K562 (cell line): Measurements from ENCODE around the gene BMPER. TPM values are rescaled to one million over a fixed set of nuclear protein-coding genes. Genes with fewer than 3 reads are reported as not detected.

ENCODE experiments used
- ATAC-seq: fragments of 200-7000 bp; cut with Tn5 transposase; 3 replicates; pipeline ENCODE4 v1.9.1; 2020; ENCODE audit warnings: moderate library complexity
- BruUV-seq: library from RNA; stranded (reverse); fragments of 400-500 nt; replicated peaks from 2 replicates; lab custom pipeline; 2021; lab: Mats Ljungman, UMichigan
- CTCF ChIA-PET: fragments of 300-600 bp; formaldehyde crosslinking; extraction: SDS; loops from one replicate; lab custom pipeline; 2021; ENCODE audit warnings: low intra/inter-chr PET ratio; lab: Yijun Ruan, JAX
- POLR2A ChIA-PET: fragments of 300-600, 350-650 bp; sonication (Branson Sonifier 250); formaldehyde crosslinking; extraction: SDS; loops from one replicate; lab custom pipeline; 2021; ENCODE audit warnings: antibody characterized with exemption, inconsistent platforms; lab: Yijun Ruan, JAX
- DNase-seq, 4 experiments: peaks; one replicate each; pipeline versions ENCODE4 v3.0.0 to v3.0.0-alpha.2; 2011 to 2018; ENCODE audit warnings: low spot score in 3 of 4, mixed read lengths in 3 of 4; ENCODE audit errors: extremely low read depth in 1 of 4
- FAIRE-seq: peaks from 2 replicates; lab custom pipeline; 2011; peaks lifted over from hg19 to GRCh38; lab: Jason Lieb, UNC
- H2AFZ ChIP-seq: 2 replicates; pipeline ENCODE4 v1.6.0; 2011; ENCODE audit warnings: low read depth, low read length, control low read depth, inconsistent platforms
- H3K27ac ChIP-seq: fragments of 200-600 bp; 3 replicates; pipeline ENCODE4 v1.8.0; 2011; ENCODE audit warnings: low read depth, mild to moderate bottlenecking, control low read depth, inconsistent platforms, low read length, moderate library complexity, mixed read lengths; ENCODE audit errors: extremely low read depth
- H3K27me3 ChIP-seq, 2 experiments: fragments of 300-600 bp in 1 of 2; 2 replicates in 1 of 2; 3 replicates in 1 of 2; pipeline versions ENCODE4 v1.6.0 to v1.8.0; 2011; ENCODE audit warnings: inconsistent platforms in 2 of 2, low read length in 2 of 2, mild to moderate bottlenecking in 1 of 2, mixed read lengths in 1 of 2, moderate library complexity in 1 of 2; ENCODE audit not compliant: control insufficient read depth in 2 of 2, insufficient read depth in 2 of 2
- H3K36me3 ChIP-seq: fragments of 300-600 bp; 3 replicates; pipeline ENCODE4 v1.8.0; 2011; ENCODE audit warnings: mild to moderate bottlenecking, low read length, inconsistent platforms; ENCODE audit not compliant: control insufficient read depth, insufficient read depth
- H3K4me1 ChIP-seq, 2 experiments: fragments of 200-600 bp in 1 of 2; replicated peaks in 1 of 2; 2 replicates in 1 of 2; 3 replicates in 1 of 2; pipeline versions ENCODE4 v1.5.1 to v1.8.0; 2011; ENCODE audit warnings: inconsistent platforms in 2 of 2, low read length in 2 of 2, mild to moderate bottlenecking in 1 of 2, mixed read lengths in 1 of 2, moderate library complexity in 1 of 2; ENCODE audit not compliant: control insufficient read depth in 2 of 2, insufficient read depth in 2 of 2
- H3K4me2 ChIP-seq: 2 replicates; pipeline ENCODE4 v1.6.1; 2011; ENCODE audit warnings: low read length, control low read depth, inconsistent platforms, mixed read lengths; ENCODE audit not compliant: insufficient read depth
- H3K4me3 ChIP-seq: fragments of 200-600 bp; sonication (generic), shearing (Covaris generic); 2 replicates; pipeline ENCODE4 v1.5.1; 2016; ENCODE audit warnings: control low read depth, inconsistent platforms
- H3K79me2 ChIP-seq: fragments of 200-600 bp; 3 replicates; pipeline ENCODE4 v1.8.0; 2011; ENCODE audit warnings: low read length, inconsistent platforms; ENCODE audit not compliant: control insufficient read depth, insufficient read depth
- H3K9ac ChIP-seq, 2 experiments: 2 replicates each; pipeline versions ENCODE4 v1.6.0 to v1.6.1; 2011; ENCODE audit warnings: low read depth in 2 of 2, low read length in 2 of 2, control low read depth in 1 of 2, inconsistent platforms in 1 of 2, mild to moderate bottlenecking in 1 of 2, mixed read lengths in 1 of 2; ENCODE audit not compliant: insufficient read depth in 1 of 2
- H3K9me1 ChIP-seq: one replicate; pipeline ENCODE4 v1.6.0; 2011; ENCODE audit warnings: inconsistent platforms, mild to moderate bottlenecking, low read length, moderate library complexity; ENCODE audit not compliant: control insufficient read depth, insufficient read depth
- H3K9me3 ChIP-seq: replicated peaks from 2 replicates; pipeline ENCODE4 v1.5.1; 2011; ENCODE audit warnings: low read depth, low read length, inconsistent platforms; ENCODE audit not compliant: control insufficient read depth, insufficient read depth
- H4K20me1 ChIP-seq: replicated peaks from 2 replicates; pipeline ENCODE4 v1.6.1; 2011; ENCODE audit warnings: low read length, inconsistent platforms, mixed read lengths; ENCODE audit not compliant: control insufficient read depth, insufficient read depth
- CTBP1 ChIP-seq: fragments of 450-650 bp; IDR thresholded peaks from 2 replicates; pipeline ENCODE4 v1.6.1; 2016; ENCODE audit warnings: borderline replicate concordance
- HIVEP1 ChIP-seq: fragments of 250-450 bp; sonication (Bioruptor Pico); IDR thresholded peaks from 2 replicates; pipeline ENCODE4 v1.4.0; 2020; ENCODE audit warnings: mild to moderate bottlenecking
- KAT2B ChIP-seq: IDR thresholded peaks from one replicate; pipeline ENCODE4 v1.6.1; 2012; ENCODE audit warnings: low read depth, mild to moderate bottlenecking, control low read depth, inconsistent platforms, low read length, moderate library complexity
- KLF13 ChIP-seq: fragments of 450-650 bp; IDR thresholded peaks from 2 replicates; pipeline ENCODE4 v1.6.1; 2016; ENCODE audit warnings: missing genetic modification characterization, low read depth, mild to moderate bottlenecking, missing compliant biosample characterization, moderate library complexity, borderline replicate concordance
- SMARCA4 ChIP-seq: fragments of 450-650 bp; IDR thresholded peaks from 2 replicates; pipeline ENCODE4 v1.6.1; 2016
- ZFPM2 ChIP-seq: fragments of 250-450 bp; sonication (Bioruptor Pico); IDR thresholded peaks from 2 replicates; pipeline ENCODE4 v1.5.1; 2022; ENCODE audit warnings: mild to moderate bottlenecking
- ZNF197 ChIP-seq: fragments of 200-800 bp; sonication (Bioruptor generic); IDR thresholded peaks from 2 replicates; pipeline ENCODE4 v1.6.1; 2016; ENCODE audit warnings: low read depth, missing genetic modification characterization, missing compliant biosample characterization
- ZNF253 ChIP-seq: fragments of 250-450 bp; sonication (Bioruptor Pico); conservative IDR thresholded peaks from 2 replicates; pipeline ENCODE4 v1.6.1; 2021; ENCODE audit warnings: mild to moderate bottlenecking
- ZNF263 ChIP-seq: sonication (generic); formaldehyde crosslinking; IDR thresholded peaks from 2 replicates; pipeline ENCODE4 v1.8.0; 2022; ENCODE audit warnings: mild to moderate bottlenecking, missing genetic modification reagents, borderline replicate concordance
- ZNF316 ChIP-seq: fragments of 450-650 bp; IDR thresholded peaks from 2 replicates; pipeline ENCODE4 v1.6.1; 2016
- ZNF507 ChIP-seq: conservative IDR thresholded peaks from 2 replicates; pipeline ENCODE4 v1.6.1; 2017; ENCODE audit warnings: missing genetic modification characterization, missing compliant biosample characterization
- WGBS: fragments of 100-300 bp; shearing (Covaris generic); methylation state at CpG from one replicate; pipeline ENCODE4 v1.1.6; 2016; ENCODE audit warnings: low coverage, mixed read lengths; ENCODE audit not compliant: insufficient coverage; ENCODE audit errors: missing lambda C conversion rate; 5-methylcytosine and 5-hydroxymethylcytosine counted together
- in situ Hi-C: fragments of 300-500 bp; cut with MboI; formaldehyde crosslinking; loops from 4 replicates; pipeline ENCODE4 v1.15.0; 2018; ENCODE audit warnings: inconsistent platforms, mixed read lengths
- intact Hi-C: fragments of 100-400 bp; cut with micrococcal nuclease; formaldehyde crosslinking; loops from 2 replicates; pipeline ENCODE4 v1.14.2; 2022
- polyA plus RNA-seq, 8 experiments: library from polyadenylated mRNA; depleted of rRNA in 4 of 8; stranded (reverse) in 5 of 8; unstranded in 3 of 8; fragments of >200 nt; fragmentation: Nextera tagmentation in 2 of 8; fragmentation: Illumina TruSeq in 1 of 8; extraction: Ambion mirVana in 2 of 8; extraction: Trizol in 1 of 8; gene quantifications; 2 replicates each; pipeline versions ENCODE4 v1.2.1 to v1.2.3, GENCODE V29; 2011 to 2014; ENCODE audit warnings: inconsistent platforms in 1 of 8, missing spikeins in 1 of 8
- total RNA-seq, 7 experiments: library from RNA; depleted of rRNA in 6 of 7; stranded (reverse); fragments of >200 nt in 6 of 7; fragmentation: Illumina TruSeq in 2 of 7; extraction: Trizol in 2 of 7; gene quantifications; 2 replicates each; pipeline versions ENCODE4 v1.2.1 to v1.2.3, GENCODE V29; 2011 to 2021; ENCODE audit warnings: low replicate concordance in 1 of 7
- TF ChIP-seq, protein P1 (sequence below): fragments of 450-650 bp; IDR thresholded peaks from 2 replicates; pipeline ENCODE4 v1.7.0; 2016; ENCODE audit warnings: borderline replicate concordance
- TF ChIP-seq, protein P2 (sequence below), 2 experiments: fragments of 450-650 bp in 1 of 2; sonication (generic) in 1 of 2; formaldehyde crosslinking; conservative IDR thresholded peaks; 2 replicates each; pipeline versions ENCODE4 v1.4.0 to v1.8.1; 2020 to 2022; ENCODE audit warnings: mild to moderate bottlenecking in 1 of 2, missing genetic modification reagents in 1 of 2

The BMPER gene
- total and polyA plus RNA-seq, 9 of the 15 experiments (the other 6 are each of a cell fraction or from before 2014, with no cell fraction given): not detected

DNA sequence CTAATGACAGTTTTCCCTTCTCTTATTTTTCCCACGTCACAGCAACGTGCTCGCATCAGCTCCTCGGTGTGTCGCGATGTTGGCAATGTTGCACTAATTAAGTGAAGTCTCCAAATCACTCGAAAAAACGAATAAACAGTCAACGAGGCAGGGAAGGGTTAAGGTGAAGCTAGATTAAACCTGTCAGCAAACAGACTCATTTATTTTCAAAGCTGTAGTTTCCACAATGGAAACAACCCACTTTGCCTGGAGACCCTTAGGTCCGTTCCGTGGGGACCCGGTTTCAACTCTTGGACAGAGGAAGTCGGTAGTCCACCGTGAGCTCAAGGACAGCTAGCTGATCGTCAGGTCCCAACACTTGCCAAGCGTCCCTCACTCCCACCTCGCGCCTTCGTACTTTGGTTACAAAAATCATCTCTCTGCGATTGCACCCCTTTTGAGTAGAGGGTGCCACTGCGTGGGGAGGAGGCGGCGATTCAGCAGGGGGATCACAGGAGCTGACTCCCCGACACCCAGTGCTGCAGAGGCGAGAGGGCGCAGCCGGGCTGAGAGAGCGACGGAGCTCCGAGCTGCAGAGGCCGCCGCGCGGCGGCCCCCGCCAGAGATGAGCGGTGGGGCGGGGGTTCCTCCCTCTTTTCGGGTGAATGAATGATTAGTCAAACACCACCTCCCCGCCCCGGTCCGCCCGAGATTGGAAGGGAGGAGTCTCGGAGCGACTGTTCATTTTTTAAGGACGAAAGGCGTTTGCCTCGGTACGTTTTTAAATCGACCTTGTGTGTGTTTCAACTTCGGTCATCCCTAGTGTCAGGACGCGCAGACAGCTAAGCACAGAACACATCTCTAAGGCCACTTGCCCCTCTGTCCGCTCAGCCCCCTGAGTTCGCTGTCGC, 1.3 kb upstream of the BMPER start:
- ChIA-PET POLR2A (interaction anchor here (0.6 to 1.2 kb wide), 2 partner anchors 25 to 26 kb away, joined by 3 read pairs; no protein-coding TSS in a partner anchor), CTCF (no interaction called here)
- no peak for FAIRE-seq
- no TSS peak for BruUV-seq
- in situ Hi-C loops: no loop called here
- H3K9ac ChIP-seq: no peak overlapping the region
- H3K36me3 ChIP-seq: no peaks in the 10 kb centered on the region
- H3K9me3 ChIP-seq: no peaks in the 10 kb centered on the region
- H3K27me3 ChIP-seq: peaks cover 0 to 14% of the 10 kb centered on the region in 2 experiments; a peak in 2 of 5 replicates
- no peak overlapping the region for H2AFZ ChIP-seq
- H3K4me2 ChIP-seq: no peak overlapping the region
- intact Hi-C loops: no loop called here
- no peak for TF ChIP-seq ZNF197 (CRISPR knock-in tag)
- TF ChIP-seq KLF13: no peak
- no peak for TF ChIP-seq ZFPM2
- no peak for TF ChIP-seq HIVEP1 (CRISPR knock-in tag)
- TF ChIP-seq ZNF263: no peak
- TF ChIP-seq CTBP1: no peak
- no peak for TF ChIP-seq ZNF507 (tag)
- no peak for TF ChIP-seq SMARCA4
- TF ChIP-seq KAT2B: no peak
- TF ChIP-seq, protein P1, sequence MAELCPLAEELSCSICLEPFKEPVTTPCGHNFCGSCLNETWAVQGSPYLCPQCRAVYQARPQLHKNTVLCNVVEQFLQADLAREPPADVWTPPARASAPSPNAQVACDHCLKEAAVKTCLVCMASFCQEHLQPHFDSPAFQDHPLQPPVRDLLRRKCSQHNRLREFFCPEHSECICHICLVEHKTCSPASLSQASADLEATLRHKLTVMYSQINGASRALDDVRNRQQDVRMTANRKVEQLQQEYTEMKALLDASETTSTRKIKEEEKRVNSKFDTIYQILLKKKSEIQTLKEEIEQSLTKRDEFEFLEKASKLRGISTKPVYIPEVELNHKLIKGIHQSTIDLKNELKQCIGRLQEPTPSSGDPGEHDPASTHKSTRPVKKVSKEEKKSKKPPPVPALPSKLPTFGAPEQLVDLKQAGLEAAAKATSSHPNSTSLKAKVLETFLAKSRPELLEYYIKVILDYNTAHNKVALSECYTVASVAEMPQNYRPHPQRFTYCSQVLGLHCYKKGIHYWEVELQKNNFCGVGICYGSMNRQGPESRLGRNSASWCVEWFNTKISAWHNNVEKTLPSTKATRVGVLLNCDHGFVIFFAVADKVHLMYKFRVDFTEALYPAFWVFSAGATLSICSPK: no peak
- TF ChIP-seq ZNF253 (CRISPR knock-in tag): no peak
- TF ChIP-seq ZNF316: no peak
- TF ChIP-seq, protein P2, sequence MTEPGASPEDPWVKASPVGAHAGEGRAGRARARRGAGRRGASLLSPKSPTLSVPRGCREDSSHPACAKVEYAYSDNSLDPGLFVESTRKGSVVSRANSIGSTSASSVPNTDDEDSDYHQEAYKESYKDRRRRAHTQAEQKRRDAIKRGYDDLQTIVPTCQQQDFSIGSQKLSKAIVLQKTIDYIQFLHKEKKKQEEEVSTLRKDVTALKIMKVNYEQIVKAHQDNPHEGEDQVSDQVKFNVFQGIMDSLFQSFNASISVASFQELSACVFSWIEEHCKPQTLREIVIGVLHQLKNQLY (CRISPR knock-in tag; conservative IDR thresholded peaks at IDR 0.05): no peak
- H4K20me1 ChIP-seq: no peaks in the 10 kb centered on the region; the same call in 1 of the 2 replicates
- WGBS: 3% methylated on average over 42 of the region's 56 CpGs
- DNase-seq: no peak
- no peak overlapping the region for H3K27ac ChIP-seq
- no peaks in the 10 kb centered on the region for H3K9me1 ChIP-seq
- no peak for ATAC-seq
- H3K4me1 ChIP-seq: peaks cover 0 to 10% of the 10 kb centered on the region in 2 experiments; a peak in 2 of 5 replicates
- H3K4me3 ChIP-seq: no peak overlapping the region
- H3K79me2 ChIP-seq: no peaks in the 10 kb centered on the region
